Astrocyte of the spinal cord (primary cell): Measurements from ENCODE around the gene DNAJA2.

Source experiments
- DNase-seq: peaks from one replicate; pipeline ENCODE4 v3.0.0; 2011; ENCODE audit warnings: low read depth, low spot score
- H3K4me3 ChIP-seq: 2 replicates; pipeline ENCODE4 v1.5.1; 2011; ENCODE audit warnings: low read depth, mild to moderate bottlenecking, low read length, moderate library complexity
- in situ Hi-C: cut with HindIII; loops from 2 replicates; pipeline ENCODE4 v1.10.0; 2017; ENCODE audit warnings: low sequenced_read_pairs
- TF ChIP-seq, protein P1 (sequence below): IDR thresholded peaks from 2 replicates; pipeline ENCODE4 v1.5.1; 2012; ENCODE audit warnings: low read depth, mild to moderate bottlenecking, low read length, inconsistent platforms

Gene DNAJA2

DNA sequence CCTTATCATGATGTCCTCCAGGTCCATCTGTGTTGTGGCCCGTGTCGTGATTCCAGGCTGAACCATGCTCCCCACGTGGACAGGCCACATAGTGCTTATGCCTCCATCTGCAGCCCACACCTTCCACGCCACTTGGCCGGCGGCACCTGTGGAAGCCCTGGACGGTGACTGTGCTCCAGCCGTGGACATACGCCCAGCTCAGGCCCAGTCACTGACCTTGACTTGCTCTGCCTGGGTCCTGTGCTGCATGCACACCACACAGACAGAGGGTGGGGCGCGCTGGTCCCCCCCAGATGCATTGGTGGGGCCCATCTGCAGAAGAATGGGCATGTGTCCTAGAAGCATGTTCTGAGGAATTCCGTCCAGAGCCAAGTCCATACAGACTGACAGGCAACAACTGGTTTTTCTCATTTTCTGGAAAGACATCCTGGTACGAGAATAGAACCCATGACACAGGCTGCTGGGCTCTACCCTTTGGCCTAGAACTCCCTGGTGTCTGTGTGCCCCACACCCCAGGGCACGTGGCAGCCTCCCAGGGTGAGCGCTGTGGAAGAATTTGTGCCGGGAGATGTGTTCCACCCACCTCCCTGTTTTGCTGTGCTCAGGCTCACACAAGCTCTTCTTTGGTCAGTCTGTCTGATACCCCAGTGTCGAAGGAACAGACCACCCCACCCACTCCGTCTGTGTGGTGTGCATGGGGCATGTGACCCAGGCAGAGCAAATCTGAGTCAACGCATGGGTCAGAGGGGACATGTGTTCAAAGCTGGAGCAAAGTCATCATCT, 49.8 kb downstream of the DNAJA2 start:
- H3K4me3 ChIP-seq = no peak overlapping the region
- no peak for DNase-seq
- TF ChIP-seq, protein P1, sequence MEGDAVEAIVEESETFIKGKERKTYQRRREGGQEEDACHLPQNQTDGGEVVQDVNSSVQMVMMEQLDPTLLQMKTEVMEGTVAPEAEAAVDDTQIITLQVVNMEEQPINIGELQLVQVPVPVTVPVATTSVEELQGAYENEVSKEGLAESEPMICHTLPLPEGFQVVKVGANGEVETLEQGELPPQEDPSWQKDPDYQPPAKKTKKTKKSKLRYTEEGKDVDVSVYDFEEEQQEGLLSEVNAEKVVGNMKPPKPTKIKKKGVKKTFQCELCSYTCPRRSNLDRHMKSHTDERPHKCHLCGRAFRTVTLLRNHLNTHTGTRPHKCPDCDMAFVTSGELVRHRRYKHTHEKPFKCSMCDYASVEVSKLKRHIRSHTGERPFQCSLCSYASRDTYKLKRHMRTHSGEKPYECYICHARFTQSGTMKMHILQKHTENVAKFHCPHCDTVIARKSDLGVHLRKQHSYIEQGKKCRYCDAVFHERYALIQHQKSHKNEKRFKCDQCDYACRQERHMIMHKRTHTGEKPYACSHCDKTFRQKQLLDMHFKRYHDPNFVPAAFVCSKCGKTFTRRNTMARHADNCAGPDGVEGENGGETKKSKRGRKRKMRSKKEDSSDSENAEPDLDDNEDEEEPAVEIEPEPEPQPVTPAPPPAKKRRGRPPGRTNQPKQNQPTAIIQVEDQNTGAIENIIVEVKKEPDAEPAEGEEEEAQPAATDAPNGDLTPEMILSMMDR = no peak
- in situ Hi-C loops = no loop called here

DNA sequence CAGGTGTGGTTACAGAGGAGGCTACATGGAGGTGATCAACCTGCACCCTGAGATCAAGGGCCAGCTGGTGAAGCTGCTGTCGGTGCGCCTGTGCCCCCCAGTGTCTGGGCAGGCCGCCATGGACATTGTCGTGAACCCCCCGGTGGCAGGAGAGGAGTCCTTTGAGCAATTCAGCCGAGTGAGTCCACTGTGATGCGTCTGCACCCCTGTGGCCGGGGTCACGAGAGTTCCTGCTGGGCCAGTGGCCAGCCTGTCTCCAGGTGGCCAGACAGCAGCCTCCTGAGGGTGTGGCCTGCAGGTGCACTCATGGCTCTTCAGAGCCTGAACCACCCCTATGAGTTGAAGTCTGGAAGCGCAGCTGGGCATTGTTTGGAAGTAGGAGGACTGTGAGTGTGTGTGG, 51.2 kb downstream of the DNAJA2 start:
- in situ Hi-C loops = no loop called here
- no peak for DNase-seq
- TF ChIP-seq, protein P1 = no peak
- no peak overlapping the region for H3K4me3 ChIP-seq

DNA sequence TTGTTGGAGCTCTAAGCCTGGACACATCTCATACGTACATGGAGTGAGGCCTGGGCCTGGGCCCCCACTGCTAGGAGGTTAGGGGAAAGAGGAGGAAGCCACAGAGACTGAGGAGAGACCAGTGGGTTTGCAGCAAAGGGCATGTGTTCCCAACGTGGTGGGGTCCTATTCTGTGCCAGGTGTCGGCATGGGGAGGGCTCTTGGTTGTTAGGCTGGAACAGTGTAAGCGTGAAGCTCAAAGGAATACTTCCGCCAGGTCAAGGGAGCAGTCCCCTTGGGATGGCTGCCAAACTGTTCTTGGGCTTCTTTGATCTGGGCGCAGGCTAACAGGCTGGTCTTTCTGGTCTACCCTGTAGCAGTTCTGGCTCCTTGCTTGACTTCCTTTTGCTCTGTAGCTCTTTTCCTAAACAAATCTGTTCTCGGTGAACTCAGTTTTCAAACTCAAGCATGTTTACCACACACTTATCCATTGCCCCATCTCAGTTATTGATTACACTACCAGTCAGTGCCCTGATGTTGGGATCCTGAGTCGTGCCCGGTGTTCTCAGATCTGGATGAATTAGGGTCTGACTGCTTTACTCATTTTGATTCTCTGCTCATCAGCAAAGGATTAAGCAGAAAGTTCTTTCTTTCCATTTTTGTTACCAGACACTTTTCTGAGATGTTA, 52.9 kb downstream of the DNAJA2 start:
- no peak for DNase-seq
- TF ChIP-seq, protein P1 = no peak
- in situ Hi-C loops = no loop called here

DNA sequence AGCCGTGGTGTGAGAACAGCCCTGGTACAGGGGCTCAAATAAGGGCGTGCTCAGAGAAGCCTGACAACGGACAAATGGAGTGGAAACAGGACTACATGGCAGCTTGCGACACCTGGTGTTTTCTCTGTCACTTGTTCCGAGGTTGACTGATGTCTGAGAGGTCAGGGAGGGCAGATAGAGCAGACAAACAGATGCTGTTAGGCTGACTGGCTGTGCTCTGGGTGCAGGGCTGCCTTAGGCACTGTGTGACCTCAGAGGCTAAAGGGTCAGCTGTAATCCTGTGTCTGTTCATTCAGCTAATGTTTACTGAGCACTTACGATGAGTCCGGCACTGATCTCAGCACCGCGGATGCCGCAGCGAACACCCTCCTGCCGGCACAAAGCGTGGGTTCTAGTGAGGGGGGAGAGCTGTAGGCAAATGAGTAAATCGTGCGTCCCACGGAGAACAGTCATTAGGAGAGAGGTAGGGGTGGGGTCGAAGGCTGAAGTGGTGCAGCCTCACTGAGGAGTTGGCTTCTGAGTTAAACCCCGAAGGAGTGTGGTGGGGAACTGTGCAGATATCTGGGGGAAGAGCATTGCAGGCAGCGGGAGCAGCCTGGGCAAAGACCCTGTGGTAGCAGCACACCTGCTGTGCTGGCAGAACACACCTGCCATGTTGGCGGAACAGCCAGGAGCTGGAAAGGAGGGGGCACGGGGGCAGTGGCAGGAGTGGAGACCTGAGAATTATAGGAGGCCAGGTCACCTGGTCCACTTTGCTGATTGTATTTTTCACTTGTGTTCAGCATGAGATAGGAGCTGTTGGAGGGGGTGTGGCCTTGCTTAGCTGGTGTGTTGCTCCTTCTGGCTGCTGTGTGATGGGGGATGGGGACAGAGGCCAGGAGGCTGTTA, 54.3 kb downstream of the DNAJA2 start:
- no peak for DNase-seq
- TF ChIP-seq, protein P1 = no peak
- in situ Hi-C loops = no loop called here
- H3K4me3 ChIP-seq = no peak overlapping the region

More for the DNA sequence above, 52.9 kb downstream of the DNAJA2 start:
- no peak overlapping the region for H3K4me3 ChIP-seq

DNA sequence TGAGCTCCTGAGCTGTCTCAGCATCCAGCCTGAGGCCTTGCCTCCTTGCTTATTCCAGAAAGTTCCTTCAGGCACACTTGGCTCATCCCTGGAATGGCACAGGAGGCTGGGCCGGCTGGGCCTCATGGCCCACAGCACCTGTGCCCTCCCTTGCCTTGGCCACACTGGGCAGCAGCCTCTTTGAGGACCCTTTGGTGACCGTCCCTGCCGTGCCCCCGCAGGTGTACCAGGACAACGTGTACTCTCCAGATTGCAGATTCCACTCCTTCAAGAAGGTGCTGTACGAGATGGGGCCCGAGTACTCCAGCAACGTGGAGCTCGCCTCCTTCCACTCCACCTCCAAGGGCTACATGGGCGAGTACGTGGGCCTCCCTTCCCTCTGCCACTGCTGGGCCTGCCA, 55.1 kb downstream of the DNAJA2 start:
- no peak for DNase-seq
- TF ChIP-seq, protein P1 = no peak
- H3K4me3 ChIP-seq = no peak overlapping the region
- in situ Hi-C loops = no loop called here

DNA sequence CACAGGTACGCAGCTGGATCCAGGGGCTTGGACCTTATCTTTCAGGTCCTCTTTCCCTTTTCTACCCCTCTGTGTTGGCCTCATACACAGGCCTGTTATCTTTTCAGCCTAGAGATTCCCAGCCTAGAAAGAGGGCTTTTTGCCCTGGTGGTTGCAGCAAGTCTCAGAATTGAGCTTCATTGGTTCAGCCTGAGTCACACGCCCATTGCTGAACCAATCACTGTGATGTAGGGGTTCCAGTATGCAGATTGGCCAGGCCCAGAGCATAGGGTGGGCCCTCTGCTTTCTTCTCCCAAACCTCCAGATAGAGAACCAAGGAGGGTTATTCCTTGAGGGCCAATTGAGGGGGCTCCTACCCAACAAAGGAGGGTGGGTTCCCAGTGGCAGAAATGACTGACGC, 56.5 kb downstream of the DNAJA2 start:
- in situ Hi-C loops = no loop called here
- DNase-seq = no peak
- no peak overlapping the region for H3K4me3 ChIP-seq
- TF ChIP-seq, protein P1 = no peak
